HG02642 (cell line): ENCODE data around the gene MAPRE2.

ENCODE experiments used
- ATAC-seq: cut with Tn5 transposase; IDR thresholded peaks from one replicate; pipeline ENCODE4 v1.9.1; 2021; ENCODE audit warnings: mild to moderate bottlenecking; ENCODE audit not compliant: unreplicated experiment, poor library complexity

The MAPRE2 gene

DNA sequence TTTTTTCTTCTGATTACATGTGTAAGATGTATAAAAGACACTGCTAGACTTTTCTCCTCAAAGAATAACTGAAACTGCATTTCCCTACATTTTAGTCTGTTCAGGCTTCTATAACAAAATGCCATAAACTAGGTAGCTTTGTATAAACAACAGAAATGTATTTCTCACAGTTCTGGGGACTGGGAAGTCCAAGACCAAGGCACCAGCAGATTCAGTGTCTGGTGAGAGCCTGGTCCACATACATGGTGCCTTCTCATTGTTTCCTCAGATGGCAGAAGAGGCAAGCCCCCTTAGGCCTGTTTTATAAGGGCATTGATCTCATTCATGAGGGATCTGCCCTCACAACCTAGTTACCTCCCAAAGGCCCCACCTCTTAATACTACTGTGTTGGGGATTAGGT, 71.5 kb downstream of the MAPRE2 start:
- ATAC-seq: no peak

GRCh38 chr18:35114305-35114704, 73.1 kb downstream of the MAPRE2 start:
- ATAC-seq: no peak

DNA sequence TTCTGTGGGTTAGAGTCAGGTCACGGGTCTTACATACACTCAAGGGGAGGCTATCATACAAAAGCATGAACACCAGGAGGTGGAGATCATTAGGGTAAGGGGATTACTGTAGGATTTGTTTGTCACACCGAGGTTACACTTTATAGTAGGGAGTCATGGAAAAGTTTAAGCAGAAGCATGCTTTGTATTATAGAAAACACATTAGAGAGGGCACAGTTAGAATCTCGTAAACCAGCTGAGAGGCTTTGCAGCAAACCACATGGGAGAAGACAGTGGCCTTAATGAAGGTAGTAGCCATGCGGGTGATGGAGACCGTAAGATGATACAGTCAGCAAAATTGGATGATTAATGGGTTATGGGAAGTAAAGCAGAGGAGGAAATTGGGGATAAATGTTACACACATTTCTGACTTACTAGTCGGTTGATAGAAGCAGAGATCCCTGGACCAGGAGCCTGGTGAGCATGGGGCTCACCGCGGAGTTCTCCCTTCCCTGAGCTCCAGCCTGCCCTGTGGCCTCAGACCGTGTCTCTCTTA, 75.6 kb downstream of the MAPRE2 start:
- no peak for ATAC-seq

GRCh38 chr18:35117372-35117771, 76.2 kb downstream of the MAPRE2 start:
- no peak for ATAC-seq

DNA sequence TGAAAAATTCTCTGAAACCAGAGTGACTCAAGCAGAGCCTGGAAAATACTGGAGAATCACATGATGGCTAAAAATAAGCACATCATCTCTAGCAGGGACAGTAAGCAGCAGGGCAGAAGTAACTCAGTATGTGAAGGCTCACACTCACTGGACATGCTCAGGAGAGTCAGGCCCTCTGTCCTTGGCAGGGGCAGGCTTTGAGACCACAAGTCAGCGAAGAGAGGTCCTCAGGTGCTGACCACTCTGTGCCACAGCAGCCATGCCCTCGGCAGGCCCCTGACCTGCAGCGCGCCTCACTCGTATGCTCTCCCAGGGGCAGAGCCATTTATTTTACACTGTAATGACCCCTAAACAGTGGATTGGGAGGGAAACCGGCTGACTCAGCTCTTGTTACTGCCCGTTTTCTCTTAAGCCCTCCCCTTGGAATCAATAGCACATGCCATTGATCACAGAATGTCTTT, 76.8 kb downstream of the MAPRE2 start:
- no peak for ATAC-seq

GRCh38 chr18:35118641-35119040, 77.4 kb downstream of the MAPRE2 start:
- no peak for ATAC-seq

- no peak for ATAC-seq
Measured at GRCh38 chr18:35121038-35121437, 79.8 kb downstream of the MAPRE2 start.

GRCh38 chr18:35121531-35121930, 80.3 kb downstream of the MAPRE2 start:
- ATAC-seq: no peak

- peak; percentile 89 for ATAC-seq
Measured at GRCh38 chr18:35122586-35123224, 81.5 kb downstream of the MAPRE2 start.

DNA sequence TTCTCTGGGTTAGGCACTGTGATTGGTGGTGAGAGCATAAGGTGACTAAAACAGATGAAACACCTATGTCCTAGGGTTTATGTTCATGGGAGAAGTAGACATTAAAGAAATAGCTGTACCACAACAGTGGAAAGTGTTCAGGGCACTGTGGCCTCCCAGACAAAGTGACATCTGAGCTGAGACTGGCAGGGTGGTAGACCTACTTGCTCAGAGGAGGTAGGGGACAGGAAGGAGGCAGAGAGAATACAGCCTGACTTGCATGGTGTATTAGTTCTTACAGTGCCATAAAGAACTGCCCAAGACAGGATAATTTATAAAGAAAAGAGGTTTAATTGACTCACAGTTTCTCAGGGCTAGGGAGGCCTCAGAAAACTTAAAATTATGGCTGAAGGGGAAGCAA, 82.6 kb downstream of the MAPRE2 start:
- no peak for ATAC-seq

GRCh38 chr18:35127201-35127600, 86.0 kb downstream of the MAPRE2 start:
- no peak for ATAC-seq

GRCh38 chr18:35128675-35129074, 87.5 kb downstream of the MAPRE2 start:
- no peak for ATAC-seq

GRCh38 chr18:35130236-35130635, 89.0 kb downstream of the MAPRE2 start:
- ATAC-seq: no peak

DNA sequence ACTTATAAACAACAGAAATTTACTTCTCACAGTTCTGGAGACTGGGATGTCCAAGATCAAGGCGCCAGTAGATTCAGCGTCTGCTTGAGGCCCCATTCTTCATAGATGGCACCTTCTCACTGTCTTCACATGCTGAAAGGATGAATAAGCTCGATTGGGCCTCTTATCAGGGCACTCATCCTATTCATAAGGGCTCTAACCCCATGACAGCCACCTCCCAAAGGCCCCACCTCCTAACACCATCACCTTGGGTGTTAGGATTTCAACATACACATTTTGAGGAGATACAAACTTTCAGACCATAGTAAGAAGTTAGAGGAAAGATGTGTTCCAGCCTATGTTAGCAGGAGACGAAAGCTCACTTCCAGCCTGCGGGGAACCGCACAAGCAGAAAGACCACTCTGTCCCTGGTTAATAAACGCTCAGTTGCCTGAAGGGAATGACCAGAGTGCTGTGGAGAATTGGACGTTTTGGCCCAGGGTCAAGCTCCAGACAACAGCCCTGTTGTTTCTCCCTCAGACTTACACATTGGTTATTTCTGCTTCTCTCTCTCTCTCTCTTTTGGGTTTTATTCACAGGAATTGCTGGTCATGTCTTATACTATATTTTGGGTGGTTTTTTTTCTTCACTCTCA, 90.3 kb downstream of the MAPRE2 start:
- no peak for ATAC-seq

- ATAC-seq: no peak
Measured at GRCh38 chr18:35132021-35132902, 91.0 kb downstream of the MAPRE2 start.

DNA sequence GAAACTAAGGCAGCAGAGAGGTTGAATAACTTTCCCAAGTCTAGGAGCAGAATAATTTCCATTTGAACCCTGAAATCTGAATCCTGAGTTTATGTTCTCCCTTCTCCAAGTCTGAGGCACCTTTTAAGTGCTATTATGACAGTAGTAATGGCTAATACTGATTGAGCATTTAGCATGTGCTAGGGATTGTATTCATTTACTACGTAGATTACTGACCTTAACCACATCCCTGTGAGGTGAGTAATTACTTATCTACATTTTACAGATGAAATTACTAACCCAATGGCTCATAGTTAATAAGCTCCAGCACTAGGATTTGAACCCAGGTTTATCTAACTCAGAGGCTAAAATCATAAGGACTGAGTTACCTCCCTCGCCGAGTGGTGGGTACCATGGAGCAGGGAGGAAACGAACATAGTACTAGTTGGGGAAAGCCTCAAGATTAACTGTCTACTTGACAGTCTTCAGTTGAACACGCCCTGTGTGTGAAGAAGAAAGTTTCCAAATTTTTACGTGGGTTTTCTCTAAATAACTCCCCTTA, 93.0 kb downstream of the MAPRE2 start:
- no peak for ATAC-seq

DNA sequence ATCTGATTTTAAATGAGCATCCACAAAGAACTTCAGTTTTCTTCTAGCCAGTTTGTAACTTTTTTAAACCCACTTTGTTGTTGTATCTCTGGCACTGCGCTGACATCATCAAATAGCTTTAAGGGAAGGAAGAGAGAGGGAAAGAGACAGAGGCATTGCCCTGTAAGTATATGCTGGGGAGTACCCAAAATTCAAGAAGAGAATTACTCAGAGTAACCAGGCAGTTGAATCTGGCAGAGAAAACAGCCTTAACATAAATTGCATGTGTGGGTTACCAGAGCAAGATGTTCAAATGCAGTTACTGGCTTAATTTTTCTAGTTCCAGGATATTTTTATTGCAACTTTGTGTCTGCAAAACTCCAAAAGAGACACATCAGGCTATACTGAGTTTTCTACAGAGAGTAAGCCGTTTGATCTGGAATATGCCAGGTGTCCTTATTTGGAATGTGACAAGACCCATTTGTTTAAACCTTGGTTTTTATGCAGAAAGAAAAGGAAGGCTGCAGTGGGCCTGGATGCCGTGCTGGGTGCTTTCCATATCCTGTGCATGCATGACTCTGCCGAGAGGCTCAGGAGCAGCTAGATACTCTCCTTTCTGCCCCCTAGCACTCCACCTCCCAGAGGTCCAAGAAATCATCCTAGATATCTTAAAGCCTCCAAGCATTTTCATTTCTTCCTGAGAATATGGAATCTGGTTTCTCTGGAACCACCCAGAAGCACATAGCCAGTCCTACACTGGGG, 93.7 kb downstream of the MAPRE2 start:
- no peak for ATAC-seq

DNA sequence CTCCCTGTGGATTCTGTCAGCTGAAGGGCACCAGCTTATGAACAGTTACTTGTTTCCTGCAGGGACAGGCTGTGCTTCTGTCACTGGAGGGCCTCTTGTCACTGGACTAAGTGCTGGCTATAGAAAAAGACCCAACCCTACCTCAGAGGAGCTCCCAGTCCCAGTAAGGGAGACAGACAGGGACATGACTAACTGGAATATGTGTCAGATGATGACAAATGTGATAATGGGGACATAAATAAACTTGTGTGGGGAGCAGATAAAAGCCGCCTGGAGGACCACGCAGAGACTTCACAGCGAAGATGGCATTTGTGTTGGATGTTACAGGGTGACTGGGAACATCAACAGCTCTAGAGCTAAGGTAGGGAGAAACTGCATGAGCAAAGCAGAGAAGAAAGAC, 95.0 kb downstream of the MAPRE2 start:
- ATAC-seq: no peak

DNA sequence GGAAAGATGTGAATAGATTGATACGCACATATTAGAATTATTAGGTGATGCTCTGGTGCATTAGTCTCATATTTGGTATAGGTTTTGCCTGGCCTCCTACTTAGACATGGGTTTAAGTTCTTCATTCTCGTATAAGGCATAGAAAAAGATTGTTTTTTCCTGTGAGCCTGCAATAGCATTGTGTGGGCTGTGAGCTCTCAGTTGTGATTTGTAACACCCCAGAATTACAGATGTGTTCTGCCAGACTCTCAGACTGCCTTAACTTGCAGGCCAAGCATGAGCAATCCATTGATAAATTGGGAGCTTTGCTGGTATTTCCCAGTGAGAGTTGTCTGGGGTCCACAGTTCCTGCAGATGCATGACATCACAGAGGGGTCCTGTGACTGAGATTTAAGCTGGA, 95.7 kb downstream of the MAPRE2 start:
- no peak for ATAC-seq

DNA sequence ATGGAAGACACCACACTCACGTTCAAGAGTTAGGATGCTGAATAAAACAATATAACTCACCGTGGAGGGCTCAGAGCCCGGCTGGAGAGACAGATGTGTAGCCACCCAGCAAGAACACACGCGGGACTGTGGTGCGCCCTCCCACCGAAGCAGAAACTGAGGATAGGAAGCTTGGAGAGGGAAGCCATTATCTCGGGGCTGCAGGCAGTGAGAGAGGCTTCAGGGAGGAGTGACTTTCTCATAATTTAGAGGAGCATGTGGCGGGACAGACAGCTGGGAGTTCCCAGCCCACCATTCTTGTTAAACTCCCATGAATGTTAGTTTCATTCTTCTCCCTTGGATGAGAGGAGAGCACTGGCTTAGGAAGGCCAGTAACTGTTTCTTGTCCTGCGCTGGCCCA, 96.4 kb downstream of the MAPRE2 start:
- no peak for ATAC-seq
